Endothelial cell of umbilical vein (primary cell): ENCODE data around the gene GPX5. TPM values are rescaled to one million over a fixed set of nuclear protein-coding genes. Genes with fewer than 3 reads are reported as not detected.

Experiments used
- BruUV-seq: library from RNA; stranded (reverse); fragments of 400-500 nt; replicated peaks from 2 replicates; lab custom pipeline; 2021; lab: Mats Ljungman, UMichigan
- CTCF ChIA-PET: fragments of 300-600, 350-600 bp; sonication (Branson Sonifier 250); formaldehyde crosslinking; loops from one replicate; lab custom pipeline; 2021; ENCODE audit warnings: antibody characterized with exemption, inconsistent platforms; lab: Charles Lee
- POLR2A ChIA-PET: fragments of 300-600, 350-600 bp; sonication (Branson Sonifier 250); formaldehyde crosslinking; loops from one replicate; lab custom pipeline; 2021; ENCODE audit warnings: antibody characterized with exemption, inconsistent platforms; lab: Charles Lee
- DNase-seq: peaks from one replicate; pipeline ENCODE4 v3.0.0-alpha.2; 2011; ENCODE audit warnings: low read depth, low spot score
- FAIRE-seq: peaks from 2 replicates; lab custom pipeline; 2011; peaks lifted over from hg19 to GRCh38; lab: Jason Lieb, UNC
- H2AFZ ChIP-seq: 2 replicates; pipeline ENCODE4 v1.6.0; 2012; ENCODE audit warnings: low read depth, low read length, control low read depth, inconsistent platforms
- H3K27ac ChIP-seq: 2 replicates; pipeline ENCODE4 v1.5.1; 2011; ENCODE audit warnings: low read depth, mild to moderate bottlenecking, control low read depth, low read length, moderate library complexity; ENCODE audit not compliant: insufficient read depth
- H3K27me3 ChIP-seq, 2 experiments: 2 replicates each; pipeline versions ENCODE4 v1.6.0 to v1.6.1; 2011; ENCODE audit warnings: low read length in 2 of 2, mixed read lengths in 1 of 2; ENCODE audit not compliant: control insufficient read depth in 2 of 2, insufficient read depth in 2 of 2
- H3K36me3 ChIP-seq, 2 experiments: 2 replicates in 1 of 2; 3 replicates in 1 of 2; pipeline ENCODE4 v1.5.1; 2011; ENCODE audit warnings: low read length in 2 of 2, mild to moderate bottlenecking in 1 of 2, moderate library complexity in 1 of 2; ENCODE audit not compliant: control insufficient read depth in 2 of 2, insufficient read depth in 2 of 2; ENCODE audit errors: extremely low read depth in 1 of 2
- H3K4me1 ChIP-seq: 3 replicates; pipeline ENCODE4 v1.5.1; 2011; ENCODE audit warnings: mild to moderate bottlenecking, low read length; ENCODE audit not compliant: control insufficient read depth, insufficient read depth; ENCODE audit errors: extremely low read depth
- H3K4me2 ChIP-seq: 2 replicates; pipeline ENCODE4 v1.6.1; 2011; ENCODE audit warnings: low read length, control low read depth, mixed read lengths; ENCODE audit not compliant: insufficient read depth
- H3K4me3 ChIP-seq, 3 experiments: fragments of 200-600 bp in 1 of 3; sonication (generic), shearing (Covaris generic) in 1 of 3; replicated peaks in 1 of 3; 2 replicates each; pipeline ENCODE4 v1.5.1; 2011 to 2016; ENCODE audit warnings: control low read depth in 3 of 3, low read length in 3 of 3, mild to moderate bottlenecking in 2 of 3, inconsistent platforms in 1 of 3, low read depth in 1 of 3, moderate library complexity in 1 of 3; ENCODE audit not compliant: insufficient read depth in 1 of 3
- H3K79me2 ChIP-seq: 2 replicates; pipeline ENCODE4 v1.6.0; 2012; ENCODE audit warnings: low read length, inconsistent platforms; ENCODE audit not compliant: control insufficient read depth, insufficient read depth
- H3K9ac ChIP-seq: replicated peaks from 2 replicates; pipeline ENCODE3; 2011; ENCODE audit warnings: low read length, control low read depth; ENCODE audit not compliant: insufficient read depth; ENCODE audit errors: extremely low read depth
- H3K9me1 ChIP-seq: replicated peaks from 3 replicates; pipeline ENCODE4 v1.6.0; 2011; ENCODE audit warnings: mild to moderate bottlenecking, low read length; ENCODE audit not compliant: control insufficient read depth, insufficient read depth; ENCODE audit errors: extremely low read depth
- H3K9me3 ChIP-seq: replicated peaks from 2 replicates; pipeline ENCODE4 v1.5.1; 2012; ENCODE audit warnings: low read length, inconsistent platforms; ENCODE audit not compliant: control insufficient read depth, insufficient read depth
- H4K20me1 ChIP-seq: replicated peaks from 2 replicates; pipeline ENCODE3; 2011; ENCODE audit warnings: mild to moderate bottlenecking, low read length; ENCODE audit not compliant: control insufficient read depth, insufficient read depth; ENCODE audit errors: extremely low read depth
- EZH2 ChIP-seq: IDR thresholded peaks from 2 replicates; pipeline ENCODE4 v1.6.1; 2012; ENCODE audit warnings: borderline replicate concordance, low read depth, mild to moderate bottlenecking, moderate library complexity, low read length, inconsistent platforms; ENCODE audit not compliant: severe bottlenecking
- FOS ChIP-seq: IDR thresholded peaks from 2 replicates; pipeline ENCODE4 v1.6.1; 2011; ENCODE audit warnings: mild to moderate bottlenecking, low read length, moderate library complexity, borderline replicate concordance; ENCODE audit not compliant: insufficient read depth
- GATA2 ChIP-seq: IDR thresholded peaks from 2 replicates; pipeline ENCODE4 v1.7.0; 2011; ENCODE audit warnings: low read depth, mild to moderate bottlenecking, moderate library complexity, mixed read lengths, low read length; ENCODE audit not compliant: insufficient read length, insufficient read depth
- JUN ChIP-seq: IDR thresholded peaks from 2 replicates; pipeline ENCODE4 v1.6.1; 2011; ENCODE audit warnings: borderline replicate concordance, low read depth; ENCODE audit not compliant: insufficient read length, insufficient read depth
- MYC ChIP-seq: IDR thresholded peaks from one replicate; pipeline ENCODE4 v1.6.1; 2011; ENCODE audit warnings: mild to moderate bottlenecking, low read depth, low read length
- POLR2A ChIP-seq: IDR thresholded peaks from 2 replicates; pipeline ENCODE4 v1.6.1; 2012; ENCODE audit warnings: low read depth, mild to moderate bottlenecking, control low read depth, low read length
- POLR2AphosphoS5 ChIP-seq: IDR thresholded peaks from 2 replicates; pipeline ENCODE4 v1.6.1; 2012; ENCODE audit warnings: low read depth, mild to moderate bottlenecking, control low read depth, low read length, moderate library complexity; ENCODE audit not compliant: insufficient read depth
- dilution Hi-C: fragments of 300-500 bp; cut with MboI; formaldehyde crosslinking; loops from one replicate; pipeline ENCODE4 v1.15.0; 2019; ENCODE audit warnings: low sequenced_read_pairs; ENCODE audit not compliant: extremely low pct_ligation_motif_present
- intact Hi-C: fragments of 100-400 bp; cut with micrococcal nuclease; formaldehyde crosslinking; loops from one replicate; pipeline ENCODE4 v1.10.0; 2022
- polyA plus RNA-seq, 4 experiments: library from polyadenylated mRNA; depleted of rRNA in 3 of 4; stranded (reverse) in 3 of 4; unstranded in 1 of 4; fragments of >200 nt; gene quantifications; 2 replicates each; pipeline versions ENCODE4 v1.2.1 to v1.2.3, GENCODE V29; 2011 to 2012; ENCODE audit warnings: missing spikeins in 1 of 4
- total RNA-seq: library from RNA; stranded (reverse); gene quantifications from 2 replicates; pipeline ENCODE4 v1.2.3, GENCODE V29; 2021
- TF ChIP-seq, protein P1 (sequence below): IDR thresholded peaks from 2 replicates; pipeline ENCODE4 v1.6.1; 2011; ENCODE audit not compliant: insufficient read depth, insufficient read length
- TF ChIP-seq, protein P2 (sequence below), 2 donors: IDR thresholded peaks; 1 replicate in 1 of 2; 2 replicates in 1 of 2; pipeline ENCODE4 v1.5.1; 2011; ENCODE audit warnings: low read length in 2 of 2, mild to moderate bottlenecking in 2 of 2, moderate library complexity in 2 of 2, control low read depth in 1 of 2, inconsistent platforms in 1 of 2, low read depth in 1 of 2; ENCODE audit not compliant: insufficient read depth in 1 of 2; ENCODE audit errors: extremely low read depth in 1 of 2

GPX5 gene
- total and polyA plus RNA-seq, 2 donors (not counting 3 experiments of a cell fraction or from before 2014, with no cell fraction given): not detected

DNA sequence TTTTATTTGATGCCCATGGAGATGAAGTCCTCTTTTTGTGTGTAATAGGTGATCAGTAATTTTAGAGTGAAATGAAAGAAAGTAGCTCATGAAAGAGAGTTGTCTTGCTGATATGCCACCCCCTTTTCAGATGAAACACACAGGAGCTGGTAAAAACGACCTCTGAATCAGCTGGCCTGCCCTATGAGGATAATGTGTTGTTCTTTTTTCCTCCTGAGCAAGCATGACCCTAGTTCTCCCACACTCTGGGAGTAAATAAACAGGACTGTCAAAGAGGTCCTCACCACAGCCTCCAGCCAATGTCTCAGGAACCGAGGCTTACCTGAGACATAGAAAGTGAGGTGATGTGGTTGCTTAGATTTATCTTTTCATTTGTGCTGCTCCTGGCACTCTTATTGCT, 29.5 kb downstream of the GPX5 start:
- no peak overlapping the region for H2AFZ ChIP-seq
- BruUV-seq: no TSS peak
- no peaks in the 10 kb centered on the region for H4K20me1 ChIP-seq
- dilution Hi-C loops: no loop called here
- H3K27me3 ChIP-seq: peaks cover 5 to 17% of the 10 kb centered on the region in 2 experiments
- no peak overlapping the region for H3K9ac ChIP-seq
- no peaks in the 10 kb centered on the region for H3K9me1 ChIP-seq
- DNase-seq: no peak
- no peaks in the 10 kb centered on the region for H3K79me2 ChIP-seq
- FAIRE-seq: no peak
- H3K4me3 ChIP-seq: no peak overlapping the region
- TF ChIP-seq GATA2: no peak
- TF ChIP-seq, protein P1, sequence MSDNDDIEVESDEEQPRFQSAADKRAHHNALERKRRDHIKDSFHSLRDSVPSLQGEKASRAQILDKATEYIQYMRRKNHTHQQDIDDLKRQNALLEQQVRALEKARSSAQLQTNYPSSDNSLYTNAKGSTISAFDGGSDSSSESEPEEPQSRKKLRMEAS: no peak
- TF ChIP-seq POLR2AphosphoS5: no peak
- no peak for TF ChIP-seq EZH2
- TF ChIP-seq MYC: no peak
- no peak for TF ChIP-seq FOS
- no peak for TF ChIP-seq JUN
- no peak for TF ChIP-seq POLR2A
- TF ChIP-seq, protein P2, sequence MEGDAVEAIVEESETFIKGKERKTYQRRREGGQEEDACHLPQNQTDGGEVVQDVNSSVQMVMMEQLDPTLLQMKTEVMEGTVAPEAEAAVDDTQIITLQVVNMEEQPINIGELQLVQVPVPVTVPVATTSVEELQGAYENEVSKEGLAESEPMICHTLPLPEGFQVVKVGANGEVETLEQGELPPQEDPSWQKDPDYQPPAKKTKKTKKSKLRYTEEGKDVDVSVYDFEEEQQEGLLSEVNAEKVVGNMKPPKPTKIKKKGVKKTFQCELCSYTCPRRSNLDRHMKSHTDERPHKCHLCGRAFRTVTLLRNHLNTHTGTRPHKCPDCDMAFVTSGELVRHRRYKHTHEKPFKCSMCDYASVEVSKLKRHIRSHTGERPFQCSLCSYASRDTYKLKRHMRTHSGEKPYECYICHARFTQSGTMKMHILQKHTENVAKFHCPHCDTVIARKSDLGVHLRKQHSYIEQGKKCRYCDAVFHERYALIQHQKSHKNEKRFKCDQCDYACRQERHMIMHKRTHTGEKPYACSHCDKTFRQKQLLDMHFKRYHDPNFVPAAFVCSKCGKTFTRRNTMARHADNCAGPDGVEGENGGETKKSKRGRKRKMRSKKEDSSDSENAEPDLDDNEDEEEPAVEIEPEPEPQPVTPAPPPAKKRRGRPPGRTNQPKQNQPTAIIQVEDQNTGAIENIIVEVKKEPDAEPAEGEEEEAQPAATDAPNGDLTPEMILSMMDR (IDR thresholded peaks at IDR 0.05; ENCODE audit: extremely low read depth in 1 of 2, insufficient read depth in 1 of 2, low read depth in 1 of 2, low read length in 2 of 2): no peak
- H3K9me3 ChIP-seq: no peaks in the 10 kb centered on the region
- H3K4me1 ChIP-seq: no peaks in the 10 kb centered on the region
- H3K36me3 ChIP-seq: no peaks in the 10 kb centered on the region
- CTCF ChIA-PET: no interaction called here
- intact Hi-C loops: no loop called here
- POLR2A ChIA-PET: interaction anchor here (0.6 kb wide), 1 partner anchor 34 kb away, joined by 5 read pairs; no protein-coding TSS in a partner anchor
- H3K27ac ChIP-seq: no peak overlapping the region
- H3K4me2 ChIP-seq: no peak overlapping the region
